GM19099 (cell line): Measurements from ENCODE around the gene UBL5.

Experiments used
- POLR2A ChIP-seq: IDR thresholded peaks from 3 replicates; pipeline ENCODE4 v1.6.1; 2011; ENCODE audit warnings: low read depth; ENCODE audit not compliant: insufficient read length; ENCODE audit errors: extremely low read depth

The UBL5 gene

DNA sequence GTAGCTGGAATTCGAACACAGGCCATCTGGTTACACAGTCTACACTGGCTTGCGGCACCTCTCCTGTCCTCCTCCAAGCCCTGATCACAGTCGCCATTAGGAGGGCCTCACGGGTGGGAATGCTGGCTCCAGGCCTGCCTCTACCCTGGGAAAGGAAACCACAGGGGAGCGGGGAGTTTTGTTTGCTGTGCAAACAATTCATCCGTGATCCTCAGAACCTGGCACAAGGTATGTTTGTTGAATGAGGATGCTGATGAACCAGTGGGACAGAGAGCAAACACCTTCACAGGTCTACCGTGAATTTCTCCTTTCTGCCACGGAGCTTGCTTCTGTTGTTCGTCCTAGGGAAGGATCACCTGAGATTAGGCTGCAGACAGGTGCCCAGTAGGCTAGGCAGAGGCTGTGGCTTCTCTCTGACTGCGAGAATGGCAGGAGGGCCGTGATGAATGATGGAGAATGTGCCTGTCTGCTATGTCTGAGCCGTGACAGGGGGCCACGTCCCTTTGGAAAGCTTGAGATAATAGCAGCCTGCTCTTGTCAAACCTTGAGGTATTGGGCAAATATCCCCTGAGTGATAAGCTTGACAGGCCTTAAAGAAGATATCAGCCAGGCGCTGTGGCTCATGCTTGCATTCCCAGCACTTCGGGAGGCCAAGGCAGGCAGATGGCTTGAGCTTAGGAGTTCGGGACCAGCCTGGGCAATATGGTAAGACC lies 44.1 kb downstream of the UBL5 start:
- TF ChIP-seq POLR2A, result no peak

DNA sequence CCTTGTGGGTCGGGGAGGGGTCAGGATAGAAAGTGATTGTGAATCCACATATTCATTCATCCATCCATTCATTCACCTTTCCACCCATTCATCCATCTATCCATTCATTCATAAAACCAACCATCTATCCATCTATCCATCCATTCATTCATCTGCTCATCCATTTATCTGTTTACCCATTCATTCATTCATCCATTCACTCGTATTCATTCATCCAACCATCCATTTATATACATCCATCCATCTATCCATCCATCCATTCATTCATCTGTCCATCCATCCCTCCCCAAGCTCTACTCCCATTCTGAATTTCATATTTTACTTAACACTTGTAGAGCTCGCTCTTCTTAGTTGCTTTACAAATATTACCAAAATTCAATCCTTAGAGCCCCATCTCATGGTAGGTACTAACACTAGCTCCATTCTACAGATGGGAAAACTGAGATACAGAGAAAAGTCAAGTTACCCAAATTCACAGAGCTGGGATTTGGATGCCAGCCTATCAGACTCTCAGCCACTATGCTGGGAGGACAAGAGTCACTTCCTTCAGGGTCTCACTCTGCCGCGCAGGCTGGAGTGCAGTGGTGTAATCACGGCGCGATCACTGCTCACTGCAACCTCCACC lies 45.0 kb downstream of the UBL5 start:
- TF ChIP-seq POLR2A, result no peak

DNA sequence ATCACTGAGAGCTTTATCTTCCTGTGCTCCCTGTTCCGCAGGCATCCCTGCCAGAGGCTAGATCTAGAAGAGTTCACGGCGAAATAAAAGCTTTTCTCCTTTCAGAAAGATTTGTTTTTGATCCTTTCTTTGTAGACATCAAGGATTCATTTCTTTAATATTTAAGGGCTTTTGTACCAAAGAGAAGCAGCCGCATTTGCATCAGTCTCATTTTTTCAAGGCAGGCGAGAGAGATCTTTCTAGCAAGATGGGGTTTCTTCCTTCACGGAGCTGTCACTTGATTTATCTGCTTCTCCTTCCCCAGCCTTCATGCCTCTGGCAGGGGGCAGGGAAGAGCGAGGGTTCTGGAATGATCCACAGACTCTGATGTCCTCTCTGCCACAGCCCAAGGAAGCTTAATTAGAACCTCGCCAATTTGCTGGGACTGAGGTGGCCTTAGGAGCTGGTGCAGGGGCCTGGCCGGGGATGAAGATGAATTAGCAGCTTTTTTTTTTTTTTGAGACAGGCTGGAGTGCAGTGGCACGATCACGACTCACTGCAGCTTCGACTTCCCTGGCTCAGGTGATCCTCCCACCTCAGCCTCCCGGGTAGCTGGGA lies 47.4 kb downstream of the UBL5 start:
- no peak for TF ChIP-seq POLR2A

DNA sequence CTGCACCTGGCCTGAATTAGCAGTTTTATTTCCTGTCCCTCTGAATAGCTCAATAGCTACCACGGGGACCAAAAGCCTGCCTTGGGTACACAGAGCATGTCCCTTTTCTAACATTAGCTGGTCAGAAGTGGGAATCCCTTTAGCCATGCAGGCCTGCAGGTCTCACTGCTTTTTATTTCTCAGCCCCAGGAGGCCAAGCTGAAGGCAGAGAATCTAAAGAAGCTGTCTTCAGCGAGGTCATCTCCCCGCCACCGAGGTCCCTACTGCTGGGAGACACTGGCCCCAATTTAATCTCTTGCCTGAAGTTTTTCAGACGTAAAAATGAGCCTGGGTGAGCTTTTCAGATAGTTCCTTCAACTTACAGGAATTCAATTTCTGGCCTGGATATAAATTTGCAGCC lies 48.1 kb downstream of the UBL5 start:
- TF ChIP-seq POLR2A, result no peak

DNA sequence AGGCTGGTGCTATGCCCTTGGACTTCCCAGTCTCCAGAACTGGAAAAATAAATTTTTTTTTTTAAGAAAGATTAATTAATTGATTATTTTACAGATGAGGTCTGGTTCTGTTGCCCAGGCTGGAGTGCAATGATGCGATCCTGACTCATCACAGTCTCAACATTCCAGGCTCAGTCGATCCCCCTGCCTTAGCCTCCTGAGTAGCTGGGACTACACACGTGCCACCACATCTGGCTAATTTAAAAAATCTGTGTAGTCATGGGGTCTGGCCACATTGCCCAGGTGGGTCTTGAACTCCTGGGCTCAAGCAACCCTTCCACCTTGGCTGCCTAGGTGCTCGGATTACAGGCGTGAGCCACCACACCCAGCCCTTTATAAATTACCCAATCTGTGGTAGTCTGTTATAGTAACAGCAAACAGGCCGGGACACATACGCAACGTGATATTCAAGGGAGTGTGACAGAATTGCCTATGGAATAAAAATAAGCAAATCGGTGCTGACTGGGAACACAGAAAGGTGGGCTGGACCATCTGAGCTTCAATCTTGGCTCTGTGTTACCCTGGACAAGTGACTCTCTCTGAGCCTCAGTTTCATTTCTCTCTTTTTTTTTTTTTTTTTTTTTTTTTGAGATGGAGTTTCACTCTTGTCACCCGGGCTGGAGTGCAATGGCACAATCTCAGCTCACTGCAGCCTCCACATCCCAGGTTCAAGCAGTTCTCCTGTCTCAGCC lies 50.2 kb downstream of the UBL5 start:
- TF ChIP-seq POLR2A, result no peak

DNA sequence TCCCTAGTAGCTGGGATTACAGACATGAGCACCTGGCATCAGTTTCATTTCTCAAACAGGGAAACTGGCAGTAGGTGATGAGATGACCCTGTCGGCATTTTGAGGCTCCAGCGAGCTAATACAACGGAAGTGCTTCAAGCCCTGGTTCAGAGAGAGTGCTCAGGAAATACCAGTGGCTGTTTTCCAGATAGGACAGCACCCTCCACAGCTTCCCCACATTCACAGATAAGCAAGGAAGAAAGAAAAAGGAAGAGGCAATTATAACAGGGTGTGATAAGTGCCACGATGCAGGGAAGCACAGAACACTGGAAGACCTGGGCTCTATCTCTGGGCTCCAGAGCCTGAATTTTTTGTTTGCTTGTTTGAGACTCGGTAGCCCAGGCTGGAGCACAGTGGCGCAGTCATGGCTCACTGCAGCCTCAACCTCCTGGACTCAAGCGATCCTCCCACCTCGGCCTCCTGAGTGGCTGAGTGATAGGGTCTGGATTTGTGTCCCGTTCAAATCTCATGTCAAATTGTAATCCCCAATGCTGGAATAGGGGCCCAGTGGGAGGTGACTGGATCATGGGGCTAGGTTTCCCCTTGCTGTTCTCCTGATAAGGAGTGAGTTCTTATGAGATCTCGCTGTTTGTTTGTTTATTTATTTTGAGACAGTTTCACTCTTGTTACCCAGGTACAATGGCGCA lies 50.9 kb downstream of the UBL5 start:
- no peak for TF ChIP-seq POLR2A
